Effector CD8-positive, alpha-beta T cell (primary cell): ENCODE results near the gene ANKDD1A.

Experiments used
- DNase-seq: peaks from one replicate; lab custom pipeline; 2025; lab: John Stamatoyannopoulos, UW

ANKDD1A gene

GRCh38 chr15:64923546-64923945, 11.8 kb downstream of the ANKDD1A start:
- no peak for DNase-seq

GRCh38 chr15:64925335-64926330, 13.9 kb downstream of the ANKDD1A start:
- no peak for DNase-seq

- DNase-seq = no peak
Observed at GRCh38 chr15:64926661-64927060, 15.0 kb downstream of the ANKDD1A start.

GRCh38 chr15:64928626-64929220, 17.0 kb downstream of the ANKDD1A start:
- DNase-seq = no peak

- no peak for DNase-seq
Observed at GRCh38 chr15:64930019-64930652, 18.4 kb downstream of the ANKDD1A start.

GRCh38 chr15:64930778-64931371, 19.2 kb downstream of the ANKDD1A start:
- DNase-seq = no peak

GRCh38 chr15:64931381-64931780, 19.7 kb downstream of the ANKDD1A start:
- no peak for DNase-seq

- DNase-seq = no peak
Observed at GRCh38 chr15:64934023-64934422, 22.3 kb downstream of the ANKDD1A start.

- no peak for DNase-seq
Observed at GRCh38 chr15:64938192-64938591, 26.5 kb downstream of the ANKDD1A start.

- DNase-seq = no peak
Observed at GRCh38 chr15:64942356-64942755, 30.7 kb downstream of the ANKDD1A start.

GRCh38 chr15:64943512-64944225, 32.0 kb downstream of the ANKDD1A start:
- no peak for DNase-seq

- no peak for DNase-seq
Observed at GRCh38 chr15:64944961-64945360, 33.3 kb downstream of the ANKDD1A start.

- DNase-seq = no peak
Observed at GRCh38 chr15:64947211-64947610, 35.5 kb downstream of the ANKDD1A start.

- no peak for DNase-seq
Observed at GRCh38 chr15:64948916-64949315, 37.2 kb downstream of the ANKDD1A start.

GRCh38 chr15:64949383-64950186, 37.9 kb downstream of the ANKDD1A start:
- no peak for DNase-seq

- no peak for DNase-seq
Observed at GRCh38 chr15:64950888-64951287, 39.2 kb downstream of the ANKDD1A start.

- DNase-seq = no peak
Observed at GRCh38 chr15:64951777-64952418, 40.2 kb downstream of the ANKDD1A start.

- DNase-seq = no peak
Observed at GRCh38 chr15:64954395-64954794, 42.7 kb downstream of the ANKDD1A start.

GRCh38 chr15:64959128-64959527, 47.4 kb downstream of the ANKDD1A start:
- no peak for DNase-seq

- no peak for DNase-seq
Observed at GRCh38 chr15:64960153-64960552, 48.5 kb downstream of the ANKDD1A start.
